HG03520 (cell line): ENCODE results near the gene IL22RA1.

Experiments used
- ATAC-seq: cut with Tn5 transposase; IDR thresholded peaks from one replicate; pipeline ENCODE4 v1.9.1; 2021; ENCODE audit warnings: mild to moderate bottlenecking, moderate library complexity; ENCODE audit not compliant: unreplicated experiment

The IL22RA1 gene

DNA sequence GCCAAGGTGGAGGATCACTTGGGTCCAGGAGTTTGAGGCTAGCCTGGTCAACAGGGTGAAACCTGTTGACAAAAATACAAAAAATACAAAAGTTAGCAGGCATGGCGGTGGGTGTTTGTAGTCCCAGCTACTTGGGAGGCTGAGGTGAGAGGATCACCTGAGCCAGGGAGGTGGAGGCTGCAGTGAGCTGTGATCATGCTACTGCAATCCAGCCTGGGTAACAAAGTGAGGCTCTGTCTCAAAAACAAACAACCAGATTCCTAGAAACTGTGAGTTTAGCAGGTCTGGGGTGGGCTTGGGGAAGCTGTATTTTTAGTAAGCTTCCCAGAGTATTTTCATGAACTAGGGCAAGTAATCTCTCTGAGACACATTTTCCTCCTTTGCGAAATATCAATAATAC lies 25.8 kb downstream of the IL22RA1 start:
- ATAC-seq = no peak

DNA sequence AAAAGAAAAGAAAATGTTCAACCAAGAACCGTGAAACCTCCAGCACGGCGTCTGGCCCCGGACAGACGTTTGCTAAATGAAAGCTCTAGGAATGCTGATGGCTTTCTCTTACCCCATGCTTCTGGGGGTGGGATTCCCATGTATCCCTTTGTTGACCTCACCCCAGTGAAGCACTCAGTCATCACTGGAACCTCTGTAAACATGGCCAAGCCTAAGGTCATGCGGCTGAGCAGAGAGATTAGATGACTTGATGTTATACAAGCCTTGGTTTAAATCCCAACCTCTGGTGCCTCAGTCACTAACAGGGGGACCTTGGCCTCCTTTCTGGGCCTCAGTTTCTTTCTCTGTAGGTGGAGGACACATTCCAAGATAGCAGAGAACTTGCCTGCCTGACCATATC lies 28.2 kb downstream of the IL22RA1 start:
- no peak for ATAC-seq

DNA sequence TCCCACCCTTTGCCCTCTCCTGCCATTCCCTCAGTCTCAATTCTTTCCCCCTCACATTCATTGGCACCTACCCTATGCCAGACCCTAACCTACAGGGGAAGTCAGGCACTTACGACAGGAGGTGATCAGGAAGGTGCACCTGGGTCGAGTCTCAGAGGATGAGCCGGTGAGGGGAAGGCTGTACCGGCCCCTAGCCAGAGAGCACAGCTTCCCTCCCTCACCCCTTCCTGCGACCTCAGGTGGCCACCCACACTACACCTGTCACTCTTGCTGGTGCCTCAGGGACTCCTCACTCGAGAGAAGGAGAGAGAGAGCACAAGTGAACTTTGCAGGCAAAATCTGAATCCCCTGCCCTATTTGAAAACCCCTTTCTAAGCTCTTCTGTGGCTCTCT lies 29.3 kb downstream of the IL22RA1 start:
- ATAC-seq = no peak

DNA sequence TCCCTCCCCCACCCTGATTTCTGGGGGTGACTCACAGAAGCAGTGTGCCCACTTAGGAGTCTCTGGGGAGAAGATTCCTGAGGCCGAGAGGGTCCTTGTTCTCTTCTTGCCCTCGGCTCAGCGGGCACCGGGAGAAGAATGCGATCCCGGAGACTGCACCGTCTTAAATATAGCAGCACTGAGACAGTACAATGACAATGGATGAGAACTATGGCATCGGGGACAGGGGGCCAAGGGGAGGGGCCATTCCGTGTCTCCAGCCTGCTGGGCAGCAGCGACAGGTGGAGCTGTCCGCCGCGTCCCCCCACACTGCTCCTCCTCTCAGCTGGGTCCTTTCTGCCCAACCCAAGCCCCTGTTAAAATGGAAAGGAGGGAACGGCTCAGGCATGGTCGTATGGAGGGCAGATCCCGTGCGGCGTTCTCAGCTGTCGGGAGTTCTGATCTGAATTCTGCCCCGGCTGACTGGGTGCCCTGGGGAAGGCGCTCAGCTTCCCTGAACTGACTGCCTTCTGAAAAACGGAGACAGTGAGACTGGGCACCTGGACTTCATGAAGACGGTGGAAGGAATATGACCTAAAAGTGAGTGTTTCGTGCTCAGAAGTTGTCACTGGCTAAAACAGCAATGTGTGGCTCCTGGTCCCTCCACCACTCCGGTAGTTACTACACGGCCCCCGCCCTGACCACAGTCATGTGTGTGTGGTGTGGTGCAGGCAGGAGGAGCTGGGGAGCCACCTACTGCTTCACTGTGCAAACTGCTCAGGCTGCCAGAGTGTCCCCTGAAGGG lies 30.8 kb downstream of the IL22RA1 start, which contains the start of gene MYOM3:
Gene MYOM3 (minus strand): TSS at position 140 of the 784 bp plus-strand sequence. CDS start 3,499 bp downstream, outside the sequence.
- no peak for ATAC-seq

DNA sequence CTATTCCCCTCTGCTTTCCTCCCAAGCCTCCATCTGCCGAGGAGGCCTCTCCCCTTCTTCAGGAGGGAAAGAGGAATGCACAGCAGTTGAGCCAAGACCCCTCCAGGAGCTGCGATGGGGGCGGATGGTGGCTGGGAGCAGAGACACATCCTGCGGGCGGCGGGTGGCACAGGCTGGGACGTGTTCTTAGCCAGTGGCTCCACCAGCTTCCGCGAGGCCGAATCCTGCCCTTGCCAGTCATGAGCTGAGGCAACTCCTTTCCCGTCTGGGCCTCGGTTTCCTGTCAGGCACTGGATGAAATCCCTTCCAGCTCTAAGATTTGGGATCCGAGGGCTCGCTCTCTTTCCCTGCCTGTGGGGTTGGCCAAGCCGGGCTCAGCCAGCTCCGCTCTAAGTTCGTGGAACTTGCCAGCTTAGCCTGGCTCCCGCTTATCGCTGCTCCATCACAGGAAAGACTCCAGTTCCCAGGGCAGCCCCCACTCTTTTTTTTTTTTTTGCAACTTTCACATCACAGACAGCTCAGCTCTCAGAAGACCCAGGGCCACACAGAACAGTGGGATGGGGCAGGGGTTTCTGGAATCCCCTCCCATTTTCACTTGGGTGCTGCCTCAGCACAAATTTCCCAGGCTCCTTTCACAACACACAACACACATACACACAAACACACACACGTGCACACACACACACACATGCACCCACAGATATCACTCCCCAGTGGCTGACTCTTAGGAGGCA lies 31.5 kb downstream of the IL22RA1 start:
- no peak for ATAC-seq

DNA sequence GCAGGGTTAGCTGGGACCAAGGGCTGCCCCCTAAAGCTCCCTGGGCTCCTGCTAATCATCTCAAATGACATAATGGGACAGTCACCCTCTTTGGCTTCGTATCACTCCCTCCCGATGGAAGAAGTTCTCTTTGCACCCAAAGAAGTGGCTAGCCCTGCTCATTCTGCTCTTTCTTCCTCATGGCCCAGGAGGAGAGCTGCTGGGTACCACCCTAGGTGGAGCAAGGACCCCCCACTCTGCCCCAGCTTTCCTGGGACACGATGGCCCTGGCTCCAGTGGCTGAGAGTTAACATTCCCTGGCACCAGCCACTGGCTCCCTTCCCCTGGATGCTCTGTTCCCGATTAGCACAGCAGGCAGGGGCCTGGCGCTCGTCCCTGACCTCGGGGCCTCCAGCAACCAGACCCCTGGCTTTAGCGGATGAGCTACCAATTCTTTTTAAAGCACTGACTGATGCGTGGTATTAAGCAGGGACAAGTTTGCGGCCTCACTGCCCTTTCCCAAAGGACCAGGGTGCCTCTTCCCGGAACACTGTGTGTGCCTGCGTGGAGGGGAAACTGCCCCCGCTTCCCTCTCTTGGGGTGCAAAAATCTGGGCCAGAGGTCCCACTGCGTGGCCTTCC lies 32.2 kb downstream of the IL22RA1 start:
- no peak for ATAC-seq

DNA sequence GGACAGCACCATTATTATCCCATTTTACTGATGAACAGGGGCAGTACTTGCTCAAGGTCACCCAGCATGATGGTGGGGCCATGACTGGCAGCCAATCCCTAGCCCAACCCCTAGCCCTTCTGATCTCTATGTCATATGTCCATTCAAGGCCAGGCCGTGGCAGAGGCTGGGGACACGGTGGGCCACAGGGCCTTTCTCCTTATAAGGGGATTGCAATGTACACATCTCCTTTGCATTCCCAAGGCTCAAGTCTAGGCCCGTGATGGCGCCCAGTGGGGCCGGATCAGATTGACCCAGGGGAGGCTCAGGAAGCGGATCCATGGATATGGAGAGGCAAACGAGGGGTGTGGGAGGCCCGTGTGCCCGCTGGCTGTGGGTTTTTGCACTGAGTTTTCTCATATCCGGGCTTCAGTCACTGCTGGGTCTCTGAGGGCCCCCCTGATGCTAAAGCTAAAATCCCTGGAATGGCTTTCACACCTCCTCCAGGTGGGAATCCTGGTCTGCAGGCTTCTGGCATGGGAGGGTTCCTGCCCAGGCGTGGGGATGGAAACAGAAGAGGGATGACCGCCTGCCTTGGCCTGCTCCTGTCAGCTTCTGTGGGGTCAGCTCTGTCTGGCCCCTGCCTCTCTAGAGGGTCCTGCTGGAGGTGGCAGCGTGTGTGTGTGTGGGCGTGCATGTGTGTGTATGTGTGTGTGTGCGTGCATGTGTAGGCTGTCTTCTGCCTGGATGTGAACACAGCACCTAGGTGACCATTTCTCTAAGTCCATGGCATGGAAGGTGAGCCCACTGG lies 33.1 kb downstream of the IL22RA1 start:
- ATAC-seq = no peak

DNA sequence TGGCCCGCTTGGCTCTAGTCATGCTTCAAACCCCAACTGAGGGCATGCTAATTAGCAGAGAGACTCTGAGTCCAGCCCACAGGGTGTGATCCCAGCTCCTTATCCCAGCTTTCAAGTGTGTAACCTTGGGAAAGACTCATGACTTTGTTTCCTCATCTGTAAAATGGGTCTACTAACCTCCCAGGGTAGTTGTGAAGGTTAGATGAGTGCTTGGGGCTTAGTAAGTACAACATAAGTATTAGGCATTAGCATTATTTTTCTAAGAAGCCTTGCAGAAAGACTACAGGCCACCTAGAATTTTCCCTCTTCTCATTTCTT lies 33.8 kb downstream of the IL22RA1 start:
- ATAC-seq = no peak

DNA sequence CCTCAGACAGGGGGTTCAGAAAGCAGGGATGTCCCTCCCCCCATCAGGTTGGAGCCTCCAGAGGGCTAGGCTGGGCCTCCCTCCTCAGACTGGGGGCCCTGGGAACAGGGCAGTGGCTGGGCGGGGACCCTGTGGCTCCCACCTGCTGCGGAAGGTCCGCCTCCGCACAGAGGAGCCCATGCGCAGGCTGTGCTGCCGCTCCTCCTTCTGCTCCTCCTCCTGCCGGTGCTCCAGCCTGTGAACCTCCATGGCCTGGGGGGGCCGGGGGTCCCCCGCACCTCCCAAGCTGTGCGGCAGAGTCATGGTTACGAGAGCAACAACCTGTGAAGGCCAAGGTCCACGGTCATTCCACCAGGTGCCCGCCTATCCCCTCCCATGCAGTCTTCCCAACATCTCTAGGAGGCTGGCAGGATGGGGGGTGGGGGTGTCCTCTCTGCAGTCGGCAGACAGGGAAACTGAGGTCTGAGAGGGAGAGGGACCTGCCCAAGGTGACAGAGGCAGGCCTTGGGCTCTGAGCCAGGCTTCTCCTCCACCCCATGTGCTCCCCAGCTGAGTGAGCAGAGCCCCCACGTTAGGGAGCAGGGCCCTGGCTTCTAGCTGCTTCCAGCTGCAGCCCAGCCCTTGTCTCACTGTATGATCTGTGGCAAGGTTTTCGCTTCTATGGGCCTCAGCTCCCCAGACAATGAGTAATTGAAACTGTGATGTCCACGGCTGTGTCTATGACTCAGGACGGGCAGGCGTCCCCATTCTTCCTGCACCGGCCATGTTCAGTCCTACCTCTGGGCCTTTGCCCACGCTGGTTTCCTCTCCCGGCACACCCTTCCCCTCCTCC lies 34.4 kb downstream of the IL22RA1 start:
- no peak for ATAC-seq

DNA sequence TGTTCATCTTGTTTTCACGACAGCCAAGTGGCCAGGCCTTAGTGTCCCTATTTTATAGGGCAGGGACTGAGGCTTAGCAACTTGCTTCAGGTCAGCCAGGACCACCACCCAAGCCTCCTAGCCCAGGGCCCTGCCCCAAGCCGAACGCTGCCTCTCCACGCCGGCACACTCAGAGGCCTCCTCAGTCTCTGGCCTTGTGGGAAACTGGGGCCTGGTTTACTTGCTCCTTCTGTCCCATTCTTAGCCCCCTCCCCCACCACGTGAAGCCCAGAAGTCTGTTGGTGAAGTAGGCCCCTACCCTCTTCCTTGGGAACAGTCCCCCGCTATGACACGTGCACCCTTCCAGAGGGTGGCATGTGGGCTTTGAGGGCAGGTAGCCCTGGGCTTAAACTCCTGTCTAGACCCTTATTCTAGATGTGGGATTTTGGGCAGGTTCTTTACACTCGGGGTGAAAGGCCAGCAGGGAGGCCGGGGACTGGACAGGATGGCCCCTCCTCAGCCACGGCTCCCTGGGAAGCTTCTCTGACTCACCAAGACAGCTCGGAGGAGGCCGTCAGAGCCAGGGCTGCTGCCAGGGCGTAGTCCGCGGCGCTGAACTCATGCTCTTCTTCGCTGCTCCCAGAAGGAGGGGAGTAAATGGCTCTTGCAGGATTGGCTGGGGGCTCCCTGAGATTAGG lies 35.3 kb downstream of the IL22RA1 start:
- ATAC-seq = no peak

DNA sequence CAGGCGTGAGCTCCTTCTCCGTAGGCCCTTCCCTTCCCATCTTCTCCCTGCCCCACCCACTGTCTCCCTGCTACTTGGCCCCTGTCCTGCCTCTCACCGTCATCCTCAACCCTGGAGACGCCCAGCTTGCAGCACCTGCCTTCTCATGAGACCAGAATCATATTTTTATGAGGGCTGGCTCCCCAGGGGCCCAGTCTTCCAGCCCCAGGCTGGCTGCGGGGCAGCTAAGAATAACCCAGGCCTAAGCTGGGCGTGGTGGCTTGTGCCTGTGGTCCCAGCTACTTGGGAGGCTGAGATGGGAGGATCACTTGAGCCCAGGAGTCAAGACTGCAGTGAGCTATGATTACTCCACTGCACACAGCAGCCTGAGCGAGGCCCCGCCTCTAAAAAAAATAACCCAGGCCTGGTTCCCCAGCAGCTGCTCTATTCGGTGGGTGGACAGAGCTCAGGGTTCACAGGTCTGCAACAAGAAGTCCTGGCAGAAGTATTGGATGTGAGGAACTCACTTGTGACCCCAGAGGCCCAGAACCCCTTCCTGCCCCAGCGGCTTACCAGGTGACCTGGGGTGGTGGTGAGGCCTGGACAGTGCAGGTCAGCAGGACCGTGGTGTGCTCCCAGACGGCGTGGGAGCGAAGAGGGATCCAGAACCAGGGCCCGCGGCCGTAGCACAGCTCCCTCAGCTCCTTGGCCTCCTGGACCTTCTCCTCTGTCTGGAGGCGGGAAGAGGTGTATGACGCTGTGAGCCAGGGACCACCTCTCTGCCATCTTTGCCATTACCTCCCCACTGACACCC lies 37.4 kb downstream of the IL22RA1 start:
- no peak for ATAC-seq

DNA sequence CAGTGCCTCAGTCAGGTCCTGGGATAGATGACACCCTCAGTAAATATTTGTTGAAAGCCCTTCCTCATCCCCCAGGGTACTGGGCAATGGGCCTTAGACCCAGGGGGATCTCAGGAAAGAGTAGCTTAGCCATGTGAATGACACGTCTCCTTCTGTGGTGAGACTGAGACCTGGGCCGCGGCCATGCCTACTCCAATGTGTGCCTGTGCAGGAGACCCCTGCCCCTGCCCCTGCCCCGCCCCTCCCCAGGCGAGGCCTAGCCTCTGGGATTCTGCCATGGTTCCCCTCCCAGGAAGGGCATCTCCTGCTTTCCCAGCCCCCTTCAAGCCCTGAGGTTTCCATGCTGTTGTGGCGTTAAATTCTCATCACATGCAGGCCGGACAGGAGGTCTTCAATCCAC lies 38.1 kb downstream of the IL22RA1 start:
- no peak for ATAC-seq

DNA sequence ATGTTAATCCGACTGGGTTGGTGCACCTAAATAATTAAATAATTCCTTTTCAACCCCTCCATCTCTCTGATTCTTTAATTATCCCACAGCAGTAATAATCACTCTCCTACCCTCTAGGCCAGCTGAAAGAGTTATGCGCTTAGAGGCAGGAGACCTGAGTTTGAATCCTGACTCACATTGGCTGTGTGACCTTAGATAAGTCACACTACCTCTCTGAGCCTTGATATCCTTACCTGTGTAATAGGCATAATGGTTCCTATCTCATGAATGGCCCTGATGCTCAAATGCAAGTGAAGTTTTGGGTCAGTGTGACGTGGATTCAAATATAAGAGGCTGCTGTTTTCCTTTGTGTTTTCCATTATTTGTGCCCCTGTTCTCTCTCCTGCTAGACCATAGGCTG lies 39.1 kb downstream of the IL22RA1 start:
- no peak for ATAC-seq

DNA sequence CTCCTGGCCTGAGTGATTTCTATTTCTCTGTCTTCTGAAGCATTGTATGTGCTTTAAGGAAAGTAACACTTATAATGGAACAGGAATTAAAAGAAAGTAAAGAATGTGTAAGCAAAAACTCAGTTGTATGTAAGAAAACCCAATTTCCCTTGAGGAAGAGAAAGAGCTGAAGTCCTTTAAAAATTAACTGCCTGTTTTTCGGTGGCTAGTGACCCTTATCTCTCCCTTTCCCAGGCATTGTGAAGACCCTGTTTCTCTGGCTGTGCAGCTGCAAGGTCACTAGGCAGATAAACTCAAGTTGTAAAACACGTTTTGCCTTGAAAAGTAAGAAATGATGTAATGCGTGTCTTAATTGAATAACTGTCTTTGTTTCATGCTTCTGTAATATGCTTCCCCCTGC lies 39.5 kb downstream of the IL22RA1 start:
- ATAC-seq = no peak

DNA sequence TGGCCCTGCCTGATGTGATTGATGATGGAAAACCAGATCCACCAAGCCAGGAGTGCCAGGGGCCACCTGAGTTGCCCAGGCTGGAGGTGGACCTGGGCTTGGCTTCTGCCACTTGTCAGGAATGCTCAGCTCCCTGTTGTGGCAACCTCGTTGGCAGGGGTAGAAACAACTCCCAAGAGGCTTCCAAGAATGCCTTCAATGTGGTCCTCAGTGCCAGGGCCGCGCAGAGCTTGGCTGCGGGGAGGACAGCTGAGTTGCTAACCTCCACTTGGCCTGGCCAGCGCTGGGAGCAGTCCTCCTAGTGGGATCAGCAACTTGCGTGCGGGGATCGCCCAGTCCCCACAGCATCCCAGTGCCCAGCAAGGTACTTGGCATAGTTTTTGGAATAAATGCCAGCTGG lies 40.0 kb downstream of the IL22RA1 start:
- ATAC-seq = no peak

DNA sequence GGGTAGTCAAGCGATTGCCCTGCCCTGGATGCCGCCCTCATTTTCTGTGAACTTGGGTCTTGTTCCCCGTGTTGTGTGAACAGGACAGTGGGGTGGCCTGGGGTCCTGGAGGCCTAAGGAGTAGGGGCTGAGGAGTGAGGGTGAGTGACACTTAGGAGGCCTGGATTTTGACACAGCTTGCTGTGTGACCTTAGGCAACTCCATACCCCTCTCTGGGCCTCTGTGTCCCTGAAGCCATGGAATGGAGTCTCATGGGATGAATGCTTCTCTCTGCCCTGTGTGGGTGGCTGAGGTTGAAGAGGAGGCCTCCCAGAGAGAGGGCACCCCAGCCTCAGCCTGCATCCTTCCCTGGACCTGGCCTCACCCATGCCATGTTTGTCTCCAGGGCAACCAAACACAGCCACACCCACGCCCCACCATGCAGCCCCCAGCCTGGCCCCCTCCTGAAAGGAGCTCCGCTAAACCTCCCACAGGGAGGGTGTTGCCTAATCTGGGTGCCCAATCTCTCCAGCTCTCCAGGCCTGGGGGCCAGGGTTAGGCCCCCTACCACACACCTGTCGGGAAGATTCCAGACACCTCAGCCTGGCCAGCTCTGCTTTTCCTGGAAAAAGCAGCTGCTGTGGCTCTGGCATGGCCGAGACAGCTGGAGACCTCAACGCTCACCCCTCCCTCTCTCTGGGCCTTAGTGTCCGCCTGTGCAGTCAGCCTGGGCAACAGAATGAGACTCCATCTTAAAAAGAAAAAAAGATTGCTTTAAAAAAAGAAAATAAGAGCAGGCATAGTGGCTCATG lies 40.9 kb downstream of the IL22RA1 start:
- ATAC-seq = no peak

DNA sequence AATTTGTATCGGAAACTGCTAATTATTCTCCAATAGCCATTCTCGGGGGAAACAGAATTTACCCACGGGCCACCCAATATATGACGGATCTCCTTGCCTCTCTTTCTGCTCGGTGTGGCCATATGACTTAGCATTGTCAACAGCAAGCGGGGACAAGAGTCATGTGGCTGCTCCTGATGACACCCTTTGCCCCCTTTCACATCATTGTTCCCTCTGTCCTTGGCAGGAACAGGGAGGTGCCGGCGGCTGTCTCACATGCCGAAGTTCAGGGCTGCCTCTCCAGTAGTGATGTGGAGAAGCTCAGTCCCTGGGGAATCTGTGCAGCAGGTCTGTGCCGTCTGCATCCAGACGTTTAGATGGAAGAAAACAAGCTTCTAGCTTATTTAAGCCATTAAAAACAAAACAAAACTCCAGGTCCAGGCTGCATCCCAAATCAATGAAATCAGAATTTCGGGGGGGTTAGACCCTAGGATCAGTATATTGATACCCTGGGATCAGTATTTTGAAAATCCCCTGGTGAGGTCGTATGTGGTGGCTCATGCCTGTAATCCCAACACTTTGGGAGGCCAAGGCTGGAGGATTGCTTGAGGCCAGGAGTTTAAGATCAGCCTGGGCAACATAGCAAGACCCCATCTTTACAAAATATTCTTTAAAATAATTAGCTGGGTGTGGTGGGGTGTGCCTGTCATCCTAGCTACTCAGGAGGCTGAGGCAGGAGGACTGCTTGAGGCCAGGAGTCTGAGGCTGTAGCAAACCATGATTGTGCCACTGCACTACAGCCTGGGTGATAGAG lies 41.8 kb downstream of the IL22RA1 start:
- ATAC-seq = no peak
